Globus pallidus (tissue), 1 donor: ENCODE results near the gene ZC3H12D.
"Not testable (repeated sequence)": the region's sequence is repeated elsewhere in the genome, so short reads cannot be mapped to it uniquely, and the experiment has no call there.

Experiments used
- DNase-seq: peaks from one replicate; pipeline ENCODE4 v3.0.0-alpha.2; 2015; ENCODE audit warnings: low spot score

ZC3H12D gene

GRCh38 chr6:149458806-149459205, 26.0 kb downstream of the ZC3H12D start:
- DNase-seq = no peak

GRCh38 chr6:149458196-149458595, 26.6 kb downstream of the ZC3H12D start:
- no peak for DNase-seq

- DNase-seq = no peak
Measured at GRCh38 chr6:149457316-149457884, 27.4 kb downstream of the ZC3H12D start.

- DNase-seq = no peak
Measured at GRCh38 chr6:149456311-149457021, 28.3 kb downstream of the ZC3H12D start.

GRCh38 chr6:149455031-149455732, 29.6 kb downstream of the ZC3H12D start:
- no peak for DNase-seq

- peak; percentile 88 for DNase-seq
Measured at GRCh38 chr6:149454346-149454848, 30.4 kb downstream of the ZC3H12D start.

GRCh38 chr6:149453597-149454345, 31.0 kb downstream of the ZC3H12D start:
- DNase-seq = no peak

GRCh38 chr6:149452037-149452939, 32.5 kb downstream of the ZC3H12D start:
- DNase-seq = no peak

- no peak for DNase-seq
Measured at GRCh38 chr6:149451376-149452036, 33.3 kb downstream of the ZC3H12D start.

- DNase-seq = no peak
Measured at GRCh38 chr6:149450679-149451375, 34.0 kb downstream of the ZC3H12D start.

GRCh38 chr6:149449831-149450678, 34.8 kb downstream of the ZC3H12D start:
- DNase-seq = no peak

GRCh38 chr6:149448821-149449453, 35.9 kb downstream of the ZC3H12D start:
- no peak for DNase-seq

- DNase-seq = no peak
Measured at GRCh38 chr6:149446791-149447376, 37.9 kb downstream of the ZC3H12D start.

GRCh38 chr6:149445573-149445972, 39.2 kb downstream of the ZC3H12D start:
- no peak for DNase-seq

- no peak for DNase-seq
Measured at GRCh38 chr6:149445095-149445466, 39.7 kb downstream of the ZC3H12D start.

GRCh38 chr6:149444360-149445094, 40.3 kb downstream of the ZC3H12D start:
- DNase-seq = not testable (repeated sequence)

GRCh38 chr6:149443411-149444181, 41.2 kb downstream of the ZC3H12D start:
- DNase-seq = no peak
